HepG2 (cell line): ENCODE measurements around the gene AGPAT2. TPM values are rescaled to one million over a fixed set of nuclear protein-coding genes. Genes with fewer than 3 reads are reported as not detected.

Source experiments
- BCL6 ChIP-seq: IDR thresholded peaks from 2 replicates; pipeline ENCODE4 v1.6.1; 2016; ENCODE audit warnings: missing genetic modification reagents, missing compliant biosample characterization
- CERS6 ChIP-seq: sonication (generic); formaldehyde crosslinking; IDR thresholded peaks from 2 replicates; pipeline ENCODE4 v1.5.0; 2020; ENCODE audit warnings: missing genetic modification reagents
- GATA4 ChIP-seq: sonication (generic); IDR thresholded peaks from 2 replicates; pipeline ENCODE4 v1.6.1; 2016; ENCODE audit warnings: antibody characterized with exemption, low read depth, borderline replicate concordance
- KDM3A ChIP-seq: IDR thresholded peaks from 2 replicates; pipeline ENCODE4 v1.6.1; 2018; ENCODE audit warnings: low read depth, missing compliant biosample characterization
- KLF12 ChIP-seq: sonication (generic); formaldehyde crosslinking; IDR thresholded peaks from 2 replicates; pipeline ENCODE4 v1.4.0; 2020; ENCODE audit warnings: missing genetic modification reagents, borderline replicate concordance
- MEIS2 ChIP-seq: sonication (generic); formaldehyde crosslinking; IDR thresholded peaks from 2 replicates; pipeline ENCODE4 v1.9.0; 2021; ENCODE audit warnings: mild to moderate bottlenecking, missing genetic modification reagents
- SAFB2 ChIP-seq: sonication (generic); formaldehyde crosslinking; IDR thresholded peaks from 2 replicates; pipeline ENCODE4 v1.5.1; 2020; ENCODE audit warnings: missing genetic modification reagents, low read depth, mild to moderate bottlenecking, borderline replicate concordance
- XBP1 ChIP-seq: sonication (generic); formaldehyde crosslinking; IDR thresholded peaks from 2 replicates; pipeline ENCODE4 v1.5.0; 2020; ENCODE audit warnings: missing genetic modification reagents
- ZNF605 ChIP-seq: sonication (generic); formaldehyde crosslinking; IDR thresholded peaks from 2 replicates; pipeline ENCODE4 v1.8.0; 2022; ENCODE audit warnings: mild to moderate bottlenecking, missing genetic modification reagents
- ZSCAN12 ChIP-seq: sonication (generic); formaldehyde crosslinking; IDR thresholded peaks from 2 replicates; pipeline ENCODE4 v1.9.0; 2021; ENCODE audit warnings: mild to moderate bottlenecking, missing genetic modification reagents
- polyA plus RNA-seq, 8 experiments: library from polyadenylated mRNA; depleted of rRNA in 3 of 8; stranded (reverse) in 7 of 8; unstranded in 1 of 8; fragments of >200 nt; fragmentation: Illumina TruSeq in 4 of 8; extraction: Trizol in 4 of 8; gene quantifications; 2 replicates each; pipeline versions ENCODE4 v1.2.1 to v1.2.3, GENCODE V29; 2011 to 2016; ENCODE audit warnings: low read depth in 4 of 8, missing spikeins in 1 of 8, mixed read lengths in 1 of 8; ENCODE audit not compliant: insufficient read depth in 1 of 8
- total RNA-seq, 5 experiments: library from RNA; depleted of rRNA; stranded (reverse); fragments of >200 nt; fragmentation: Illumina TruSeq; extraction: Trizol; gene quantifications; 2 replicates each; pipeline ENCODE4 v1.2.3, GENCODE V29; 2016; ENCODE audit warnings: low read depth in 1 of 5
- TF ChIP-seq, protein P1 (sequence below), 2 experiments: fragments of 450-650 bp in 1 of 2; sonication (generic) in 1 of 2; formaldehyde crosslinking in 1 of 2; IDR thresholded peaks; 2 replicates each; pipeline versions ENCODE4 v1.6.1 to v1.8.0; 2016 to 2022; ENCODE audit warnings: antibody characterized with exemption in 1 of 2, mild to moderate bottlenecking in 1 of 2, missing genetic modification reagents in 1 of 2
- TF ChIP-seq, protein P2 (sequence below): sonication (generic); formaldehyde crosslinking; IDR thresholded peaks from 2 replicates; pipeline ENCODE4 v1.4.0; 2020; ENCODE audit warnings: missing genetic modification reagents
- TF ChIP-seq, protein P3 (sequence below): sonication (generic); formaldehyde crosslinking; IDR thresholded peaks from 2 replicates; pipeline ENCODE4 v1.4.0; 2020; ENCODE audit warnings: missing genetic modification reagents

AGPAT2 gene
- total and polyA plus RNA-seq, 2 of the 13 experiments (the other 11 are each of a cell fraction or from before 2014, with no cell fraction given), result 3.9 to 25.8 TPM

DNA sequence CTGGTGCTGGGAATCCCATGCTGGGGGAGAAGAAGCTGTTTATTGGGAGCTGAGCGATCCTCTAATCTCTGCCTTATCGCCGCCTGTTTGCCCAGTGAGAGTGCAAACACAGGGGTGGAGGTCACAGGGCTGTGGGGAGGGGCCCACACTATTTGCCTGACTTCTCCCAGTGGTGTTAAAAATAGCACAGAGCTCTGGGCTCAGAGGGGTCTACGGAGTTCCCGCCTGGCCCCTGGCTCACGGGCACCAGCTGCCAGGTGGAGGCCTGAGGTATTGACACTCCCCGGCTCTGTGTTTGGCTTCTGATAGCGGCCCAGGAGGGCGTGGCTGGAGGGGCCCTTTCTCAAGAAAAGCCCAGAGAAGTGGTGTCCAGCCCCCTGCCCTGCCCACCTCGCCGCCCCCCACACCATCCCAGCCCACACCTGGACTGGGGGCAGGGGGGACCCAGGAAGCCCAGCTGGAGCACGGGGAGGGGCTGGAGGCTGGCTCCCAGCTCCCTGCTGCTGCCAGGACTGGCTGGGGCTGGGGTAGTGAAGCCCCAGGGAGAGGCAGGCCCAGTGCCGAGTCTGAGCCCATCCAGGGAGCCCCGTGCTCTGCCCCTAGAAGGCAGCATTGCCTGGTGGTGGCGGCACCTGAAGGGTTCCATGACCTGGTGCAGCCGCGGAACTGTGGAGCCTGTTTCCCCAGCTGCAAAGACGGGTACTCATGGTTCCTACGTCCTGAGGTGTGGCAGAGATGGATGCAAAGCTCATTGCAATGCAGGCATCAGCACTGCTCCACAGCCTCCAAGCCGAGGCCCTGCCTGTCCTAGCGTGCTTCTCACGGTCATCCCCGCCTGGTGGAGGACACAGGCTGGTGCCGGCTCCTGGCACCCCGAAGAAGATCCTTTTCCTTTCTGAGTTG lies 60.3 kb downstream of the AGPAT2 start (continued):
- TF ChIP-seq, protein P1, sequence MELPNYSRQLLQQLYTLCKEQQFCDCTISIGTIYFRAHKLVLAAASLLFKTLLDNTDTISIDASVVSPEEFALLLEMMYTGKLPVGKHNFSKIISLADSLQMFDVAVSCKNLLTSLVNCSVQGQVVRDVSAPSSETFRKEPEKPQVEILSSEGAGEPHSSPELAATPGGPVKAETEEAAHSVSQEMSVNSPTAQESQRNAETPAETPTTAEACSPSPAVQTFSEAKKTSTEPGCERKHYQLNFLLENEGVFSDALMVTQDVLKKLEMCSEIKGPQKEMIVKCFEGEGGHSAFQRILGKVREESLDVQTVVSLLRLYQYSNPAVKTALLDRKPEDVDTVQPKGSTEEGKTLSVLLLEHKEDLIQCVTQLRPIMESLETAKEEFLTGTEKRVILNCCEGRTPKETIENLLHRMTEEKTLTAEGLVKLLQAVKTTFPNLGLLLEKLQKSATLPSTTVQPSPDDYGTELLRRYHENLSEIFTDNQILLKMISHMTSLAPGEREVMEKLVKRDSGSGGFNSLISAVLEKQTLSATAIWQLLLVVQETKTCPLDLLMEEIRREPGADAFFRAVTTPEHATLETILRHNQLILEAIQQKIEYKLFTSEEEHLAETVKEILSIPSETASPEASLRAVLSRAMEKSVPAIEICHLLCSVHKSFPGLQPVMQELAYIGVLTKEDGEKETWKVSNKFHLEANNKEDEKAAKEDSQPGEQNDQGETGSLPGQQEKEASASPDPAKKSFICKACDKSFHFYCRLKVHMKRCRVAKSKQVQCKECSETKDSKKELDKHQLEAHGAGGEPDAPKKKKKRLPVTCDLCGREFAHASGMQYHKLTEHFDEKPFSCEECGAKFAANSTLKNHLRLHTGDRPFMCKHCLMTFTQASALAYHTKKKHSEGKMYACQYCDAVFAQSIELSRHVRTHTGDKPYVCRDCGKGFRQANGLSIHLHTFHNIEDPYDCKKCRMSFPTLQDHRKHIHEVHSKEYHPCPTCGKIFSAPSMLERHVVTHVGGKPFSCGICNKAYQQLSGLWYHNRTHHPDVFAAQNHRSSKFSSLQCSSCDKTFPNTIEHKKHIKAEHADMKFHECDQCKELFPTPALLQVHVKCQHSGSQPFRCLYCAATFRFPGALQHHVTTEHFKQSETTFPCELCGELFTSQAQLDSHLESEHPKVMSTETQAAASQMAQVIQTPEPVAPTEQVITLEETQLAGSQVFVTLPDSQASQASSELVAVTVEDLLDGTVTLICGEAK (IDR thresholded peaks at IDR 0.05), result no peak
- TF ChIP-seq, protein P1 (CRISPR knock-in tag; IDR thresholded peaks at IDR 0.05), result peak; percentile 67; the same call in 1 of the 2 replicates
- TF ChIP-seq, protein P2, sequence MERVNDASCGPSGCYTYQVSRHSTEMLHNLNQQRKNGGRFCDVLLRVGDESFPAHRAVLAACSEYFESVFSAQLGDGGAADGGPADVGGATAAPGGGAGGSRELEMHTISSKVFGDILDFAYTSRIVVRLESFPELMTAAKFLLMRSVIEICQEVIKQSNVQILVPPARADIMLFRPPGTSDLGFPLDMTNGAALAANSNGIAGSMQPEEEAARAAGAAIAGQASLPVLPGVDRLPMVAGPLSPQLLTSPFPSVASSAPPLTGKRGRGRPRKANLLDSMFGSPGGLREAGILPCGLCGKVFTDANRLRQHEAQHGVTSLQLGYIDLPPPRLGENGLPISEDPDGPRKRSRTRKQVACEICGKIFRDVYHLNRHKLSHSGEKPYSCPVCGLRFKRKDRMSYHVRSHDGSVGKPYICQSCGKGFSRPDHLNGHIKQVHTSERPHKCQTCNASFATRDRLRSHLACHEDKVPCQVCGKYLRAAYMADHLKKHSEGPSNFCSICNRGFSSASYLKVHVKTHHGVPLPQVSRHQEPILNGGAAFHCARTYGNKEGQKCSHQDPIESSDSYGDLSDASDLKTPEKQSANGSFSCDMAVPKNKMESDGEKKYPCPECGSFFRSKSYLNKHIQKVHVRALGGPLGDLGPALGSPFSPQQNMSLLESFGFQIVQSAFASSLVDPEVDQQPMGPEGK (CRISPR knock-in tag), result peak; percentile 98
- TF ChIP-seq GATA4, result peak; percentile 98
- peak; percentile 26; the same call in 1 of the 2 replicates for TF ChIP-seq SAFB2 (CRISPR knock-in tag)
- peak; percentile 83; the same call in 1 of the 2 replicates for TF ChIP-seq KLF12 (CRISPR knock-in tag)
- 0 out of 2 replicates have a peak, but pooled peaks have one; percentile 49 for TF ChIP-seq CERS6 (CRISPR knock-in tag)
- peak; percentile 83; the same call in 1 of the 2 replicates for TF ChIP-seq MEIS2 (CRISPR knock-in tag)
- TF ChIP-seq ZSCAN12 (CRISPR knock-in tag), result 0 out of 2 replicates have a peak, but pooled peaks have one; percentile 45
- TF ChIP-seq BCL6 (CRISPR knock-in tag), result peak; percentile 98
- TF ChIP-seq KDM3A, result peak; percentile 68; the same call in 1 of the 2 replicates
- peak; percentile 47; the same call in 1 of the 2 replicates for TF ChIP-seq ZNF605 (CRISPR knock-in tag)
- TF ChIP-seq, protein P3, sequence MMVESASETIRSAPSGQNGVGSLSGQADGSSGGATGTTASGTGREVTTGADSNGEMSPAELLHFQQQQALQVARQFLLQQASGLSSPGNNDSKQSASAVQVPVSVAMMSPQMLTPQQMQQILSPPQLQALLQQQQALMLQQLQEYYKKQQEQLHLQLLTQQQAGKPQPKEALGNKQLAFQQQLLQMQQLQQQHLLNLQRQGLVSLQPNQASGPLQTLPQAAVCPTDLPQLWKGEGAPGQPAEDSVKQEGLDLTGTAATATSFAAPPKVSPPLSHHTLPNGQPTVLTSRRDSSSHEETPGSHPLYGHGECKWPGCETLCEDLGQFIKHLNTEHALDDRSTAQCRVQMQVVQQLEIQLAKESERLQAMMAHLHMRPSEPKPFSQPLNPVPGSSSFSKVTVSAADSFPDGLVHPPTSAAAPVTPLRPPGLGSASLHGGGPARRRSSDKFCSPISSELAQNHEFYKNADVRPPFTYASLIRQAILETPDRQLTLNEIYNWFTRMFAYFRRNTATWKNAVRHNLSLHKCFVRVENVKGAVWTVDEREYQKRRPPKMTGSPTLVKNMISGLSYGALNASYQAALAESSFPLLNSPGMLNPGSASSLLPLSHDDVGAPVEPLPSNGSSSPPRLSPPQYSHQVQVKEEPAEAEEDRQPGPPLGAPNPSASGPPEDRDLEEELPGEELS (CRISPR knock-in tag), result peak; percentile 90
- TF ChIP-seq XBP1 (CRISPR knock-in tag), result no peak
